GM18511 (cell line): Measurements from ENCODE around the gene MAPK14.
A peak's percentile ranks its signal among the peaks of the same experiment; 100 is the strongest.
"Not testable (repeated sequence)": the region's sequence is repeated elsewhere in the genome, so short reads cannot be mapped to it uniquely, and the experiment has no call there.

Experiments used
- ATAC-seq: cut with Tn5 transposase; IDR thresholded peaks from one replicate; pipeline ENCODE4 v1.9.1; 2021; ENCODE audit warnings: mild to moderate bottlenecking, moderate library complexity; ENCODE audit not compliant: unreplicated experiment

The MAPK14 gene

DNA sequence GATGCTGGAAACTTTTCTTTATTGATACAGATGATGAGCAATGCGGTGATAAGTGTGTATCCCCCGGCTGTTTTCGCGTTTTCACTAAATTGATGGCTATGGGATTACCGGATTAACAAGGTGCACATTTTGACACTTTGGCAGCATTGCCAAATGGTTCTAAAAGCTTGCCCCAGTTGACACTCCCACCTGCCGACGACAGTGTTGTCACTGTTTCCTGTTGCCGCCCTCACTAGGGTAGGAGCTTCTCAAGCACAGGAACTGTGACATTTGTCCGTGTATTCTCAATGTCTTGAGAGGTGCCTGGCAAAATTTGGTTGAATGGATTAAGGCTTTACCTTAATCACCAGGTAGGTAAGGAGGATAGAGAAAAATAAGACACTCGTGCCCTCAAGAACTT lies 92.9 kb downstream of the MAPK14 start:
- ATAC-seq = no peak

DNA sequence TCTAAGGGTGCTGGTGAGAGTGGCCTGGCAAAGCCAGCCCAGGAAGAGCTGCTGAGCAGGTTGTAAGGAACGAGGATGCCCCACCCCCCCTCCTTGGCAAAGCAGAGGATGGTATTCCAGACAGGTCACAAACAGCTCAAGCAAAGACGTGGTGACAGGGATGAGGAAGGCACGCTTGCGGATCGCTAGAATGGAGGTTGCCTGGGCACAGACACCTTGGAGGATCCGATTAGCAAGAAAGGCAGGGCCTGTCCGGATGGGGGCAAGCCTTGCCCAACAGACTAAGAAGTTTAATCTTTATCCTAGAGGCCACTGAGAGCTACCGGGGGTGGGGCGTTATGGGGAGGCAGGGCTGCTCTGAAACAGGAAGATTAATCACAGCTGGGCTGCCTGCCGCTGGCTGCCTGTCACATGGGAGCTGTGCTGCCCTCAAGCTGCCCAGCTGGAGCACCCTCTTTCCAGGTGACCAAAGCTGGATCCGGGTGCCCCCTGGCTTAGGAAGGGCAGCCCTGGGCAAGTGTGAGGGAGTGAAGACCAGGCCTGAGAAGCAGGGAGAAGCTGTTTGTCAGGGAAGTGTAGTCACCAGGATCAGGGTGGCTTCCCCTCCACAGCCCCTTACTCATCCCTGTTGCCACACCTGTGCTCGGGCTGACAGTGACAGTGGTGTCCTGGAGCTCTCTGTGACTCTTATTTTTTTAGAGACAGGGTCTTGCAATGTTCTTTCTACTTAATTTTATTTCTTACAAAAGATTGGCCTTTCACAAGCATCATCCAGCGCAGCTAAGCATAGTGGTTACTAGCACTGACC lies 93.6 kb downstream of the MAPK14 start:
- ATAC-seq = no peak

DNA sequence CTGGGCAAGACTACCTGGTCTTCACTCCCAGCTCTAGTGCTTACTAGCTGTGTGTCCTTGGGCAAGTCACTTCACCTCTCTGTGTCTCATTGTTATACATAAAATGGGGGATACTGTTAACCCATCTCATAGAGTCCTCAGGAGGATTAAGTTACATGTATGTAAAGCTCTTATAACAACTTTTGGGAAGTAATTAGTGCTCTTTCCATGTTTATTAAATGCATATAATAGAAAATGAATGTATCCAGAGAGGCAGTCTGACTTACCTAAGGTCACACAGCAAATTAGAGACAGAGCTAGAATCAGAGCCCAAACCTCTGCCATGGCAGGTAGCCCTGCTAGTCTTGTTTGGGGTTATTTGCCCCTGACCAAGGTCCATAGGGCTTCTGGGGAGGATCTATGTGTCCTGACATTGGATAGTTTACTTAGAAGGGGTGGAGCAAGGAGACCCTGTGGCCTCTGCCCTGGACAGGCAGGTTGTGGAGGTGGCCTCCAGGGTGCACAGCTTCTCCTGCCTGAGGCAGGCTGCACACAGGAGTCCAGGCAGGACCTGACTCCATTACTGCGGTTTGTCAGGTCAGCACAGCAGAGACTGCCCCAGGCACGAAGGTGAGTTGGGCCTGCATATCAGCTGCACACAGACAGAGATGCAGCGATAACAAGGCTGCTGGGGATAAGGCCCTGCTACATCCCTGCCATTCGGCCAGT lies 94.3 kb downstream of the MAPK14 start:
- no peak for ATAC-seq

DNA sequence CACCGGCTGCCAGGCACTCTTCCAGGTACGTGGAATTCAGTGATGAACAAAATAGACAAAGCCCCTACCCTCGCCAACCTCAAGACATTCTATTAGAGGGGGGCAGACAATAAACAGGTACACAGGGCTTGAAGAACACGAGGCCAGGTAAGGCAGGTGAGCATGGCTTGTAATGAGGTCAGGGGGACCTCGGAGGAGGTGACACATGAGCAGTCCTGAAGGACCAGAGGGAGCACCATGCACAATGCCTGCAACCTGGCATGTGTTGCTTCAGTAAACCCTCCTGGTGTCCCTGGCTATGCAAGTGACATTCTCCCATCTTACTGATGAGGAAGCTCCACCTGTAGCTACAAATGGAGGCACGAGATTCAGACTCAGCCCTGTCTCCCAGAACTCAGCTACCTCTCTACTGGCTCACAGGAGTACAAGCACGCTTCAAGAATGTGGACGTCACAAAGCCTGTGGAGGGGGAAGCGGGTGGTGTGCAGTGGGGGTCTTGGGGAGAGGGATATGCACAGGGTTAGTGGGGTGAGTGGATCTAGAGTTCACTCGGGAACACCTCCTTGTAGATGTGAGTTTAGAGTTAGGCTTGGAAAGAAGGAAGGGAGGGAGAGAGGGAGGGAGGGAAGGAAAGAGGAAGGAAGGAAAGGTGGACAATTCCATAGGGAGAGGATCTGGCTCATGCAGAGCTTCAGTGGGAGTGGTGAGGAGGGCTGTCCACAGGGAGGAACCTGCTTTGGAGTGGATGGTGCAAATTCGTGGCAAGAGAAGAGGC lies 95.1 kb downstream of the MAPK14 start:
- no peak for ATAC-seq

DNA sequence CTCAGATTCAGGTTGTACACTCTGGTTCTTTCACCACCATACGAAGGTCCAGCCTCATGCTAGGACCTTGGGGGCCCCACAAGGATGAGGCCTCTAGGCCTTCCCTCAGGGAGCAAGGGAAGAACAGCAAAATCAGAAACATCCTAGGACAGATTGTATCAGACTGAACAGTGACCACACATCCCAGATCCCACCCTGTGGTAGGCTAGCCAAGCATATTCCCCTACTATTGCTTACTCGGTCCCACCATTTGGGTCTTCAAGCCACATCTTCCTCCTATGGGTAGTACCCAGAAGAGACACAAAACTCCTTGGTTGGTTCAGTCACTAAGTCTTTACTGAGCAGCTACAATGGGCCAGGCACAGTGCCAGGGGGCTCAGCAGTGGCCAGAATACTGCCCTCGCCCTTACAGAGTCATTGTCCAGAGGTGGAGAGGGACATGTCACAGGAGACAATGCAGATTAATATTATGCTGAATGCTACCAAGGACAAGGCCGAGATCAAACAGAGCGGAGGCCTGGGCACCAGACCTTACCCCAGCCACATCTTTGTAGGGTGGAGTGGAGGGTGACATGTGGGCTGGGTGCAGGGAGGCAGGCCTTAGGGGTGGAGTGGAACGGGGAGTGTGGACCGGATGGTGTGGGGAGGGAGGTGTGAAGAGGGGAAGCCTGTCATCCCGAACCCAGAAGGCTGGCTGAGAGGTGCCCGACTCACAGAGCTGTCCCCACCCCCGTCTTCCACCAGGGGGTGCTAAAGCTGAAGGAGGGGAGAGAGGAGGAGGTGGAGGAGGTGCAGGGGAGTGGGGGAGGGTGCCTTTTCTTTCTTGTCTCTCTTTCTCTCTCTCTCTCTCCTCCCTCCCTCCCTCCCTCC lies 95.9 kb downstream of the MAPK14 start:
- ATAC-seq = peak; percentile 85

DNA sequence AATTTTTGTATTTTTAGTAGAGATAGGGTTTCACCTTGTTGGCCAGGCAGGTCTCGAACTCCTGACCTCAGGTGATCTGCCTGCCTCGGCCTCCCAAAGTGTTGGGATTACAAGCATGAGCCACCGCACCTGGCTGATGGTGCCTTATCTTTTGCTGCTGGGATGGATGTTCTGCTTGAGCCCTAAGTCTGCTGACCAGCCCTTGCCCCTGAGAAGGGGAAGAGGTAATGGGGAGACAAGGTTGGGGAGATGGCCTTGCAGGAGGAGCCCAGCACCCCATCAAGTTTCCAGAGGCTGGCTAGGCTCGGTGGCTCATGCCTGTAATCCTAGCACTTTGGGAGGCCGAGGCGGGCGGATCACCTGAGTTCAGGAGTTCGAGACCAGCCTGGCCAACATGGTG lies 96.7 kb downstream of the MAPK14 start:
- ATAC-seq = not testable (repeated sequence)

DNA sequence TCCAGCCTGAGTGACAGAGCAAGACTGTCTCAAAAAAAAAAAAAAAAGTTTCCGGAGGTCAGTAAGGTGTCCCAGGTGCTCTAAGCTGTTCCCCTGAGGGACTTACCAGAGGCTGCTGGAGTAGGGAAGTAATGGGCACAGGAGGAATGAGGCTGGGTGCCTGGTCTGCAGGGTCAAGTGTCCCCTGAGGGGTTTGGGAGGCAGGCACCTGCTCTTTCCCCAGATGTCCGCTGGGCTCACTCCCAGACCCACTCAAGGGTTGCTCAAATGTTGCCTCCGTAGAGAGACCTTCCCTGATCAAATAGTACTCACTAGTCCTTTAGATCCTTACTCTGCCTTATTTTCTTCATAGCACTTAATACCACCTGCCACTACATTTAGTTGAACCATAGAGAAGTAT lies 97.3 kb downstream of the MAPK14 start:
- no peak for ATAC-seq

DNA sequence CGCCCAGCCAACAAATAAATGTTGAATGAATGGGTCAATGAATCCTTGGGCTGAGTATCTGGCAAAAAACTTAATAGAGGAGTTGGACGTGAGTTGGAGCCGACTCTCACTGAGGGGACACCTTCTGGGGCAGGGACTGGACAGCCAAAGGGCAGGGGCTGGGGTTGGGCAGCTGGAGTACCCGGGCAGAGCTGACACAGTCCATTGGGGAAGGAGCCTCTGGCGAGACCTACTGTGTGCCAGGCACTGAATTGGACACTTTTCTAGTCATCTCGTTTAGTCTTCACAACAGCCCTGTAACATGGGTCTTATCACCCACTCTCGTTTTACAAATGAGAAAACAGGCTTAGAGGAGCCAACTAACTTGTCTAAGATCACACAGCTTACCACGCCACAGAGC lies 98.0 kb downstream of the MAPK14 start:
- no peak for ATAC-seq

DNA sequence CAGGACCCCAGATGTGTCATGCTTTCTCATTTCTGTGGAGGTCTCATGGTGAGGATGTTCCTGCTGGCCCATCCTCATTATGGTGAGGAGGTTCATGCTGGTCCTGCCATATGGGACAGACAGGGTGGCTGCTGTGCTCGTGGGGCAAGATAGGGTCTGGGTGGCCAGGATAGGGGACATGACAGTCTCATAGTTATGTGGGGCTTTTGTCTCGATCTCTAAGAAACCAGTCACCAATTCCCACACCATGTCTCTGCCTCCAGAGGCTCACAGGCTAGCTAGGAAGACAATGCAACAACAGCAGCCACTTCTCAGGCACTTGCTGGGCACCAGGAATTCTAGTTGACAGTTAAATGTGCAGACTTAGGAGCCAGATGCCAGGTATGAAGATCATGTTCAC lies 98.5 kb downstream of the MAPK14 start:
- no peak for ATAC-seq

DNA sequence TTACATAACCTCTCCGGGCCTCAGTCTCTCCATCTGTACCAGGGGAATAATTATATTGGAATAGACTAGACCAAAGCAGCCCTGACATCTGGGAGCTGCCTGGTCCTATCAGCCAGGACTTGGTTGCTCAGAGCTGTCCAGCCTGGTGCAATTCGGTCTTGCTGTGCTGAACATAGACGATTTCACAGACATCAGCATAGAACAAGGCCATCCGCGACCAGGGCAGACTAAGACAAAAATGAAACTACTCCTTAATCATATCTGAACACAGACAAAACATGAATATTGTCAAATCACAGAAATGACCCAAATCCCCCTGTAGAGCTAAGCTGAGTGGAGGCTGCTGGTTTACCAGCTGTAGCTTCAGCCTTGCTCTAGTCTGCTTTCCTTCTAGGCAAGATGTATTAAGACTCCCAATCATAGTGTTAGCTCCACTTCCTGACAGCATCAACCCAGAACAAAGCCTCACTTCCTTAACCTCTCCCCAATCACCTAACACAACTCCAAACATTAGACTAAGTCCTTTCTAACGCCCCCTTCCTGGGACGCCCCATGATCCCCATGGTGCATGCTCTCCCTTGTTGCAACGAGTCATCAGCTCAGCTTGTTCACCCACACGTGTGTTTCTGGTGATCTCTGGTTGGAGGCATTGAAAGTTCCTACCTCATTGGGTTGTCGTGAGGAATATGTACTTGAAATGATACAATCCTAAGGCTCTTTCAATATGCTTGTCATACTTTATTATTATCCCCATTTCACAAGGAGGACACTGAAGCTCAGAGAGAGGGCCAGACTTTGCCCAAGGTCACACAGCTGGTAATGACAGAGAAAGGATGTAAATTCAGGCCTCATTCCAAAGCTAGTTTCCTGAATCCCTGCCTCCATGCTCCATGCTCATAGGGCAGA lies 99.2 kb downstream of the MAPK14 start:
- ATAC-seq = no peak

DNA sequence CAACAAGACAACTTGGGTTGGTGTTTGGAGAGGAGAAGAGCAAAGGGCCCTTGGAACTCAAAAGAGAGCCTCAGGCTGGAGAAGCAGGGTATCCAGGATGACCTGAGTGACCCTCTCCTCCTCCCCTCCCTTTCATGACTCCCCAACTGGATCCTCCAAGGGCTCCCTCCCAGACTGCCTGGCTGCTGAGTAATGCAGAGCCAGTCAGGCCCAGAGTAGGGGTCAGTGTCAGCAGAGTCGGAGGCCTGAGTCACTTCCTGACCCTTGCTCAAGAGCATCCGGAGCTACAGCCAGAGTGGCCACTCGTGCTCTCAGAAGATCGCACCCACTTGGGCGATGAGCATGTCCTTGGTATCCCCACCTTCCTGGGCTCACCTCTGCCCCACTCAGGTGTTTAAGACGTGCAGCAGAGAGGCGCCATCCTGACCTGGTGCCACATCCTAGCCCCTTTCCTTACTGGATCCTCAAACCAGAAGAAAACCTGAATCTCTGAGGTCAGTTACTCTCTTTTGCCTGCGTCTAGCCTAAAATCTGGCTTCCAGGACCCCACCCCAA lies 99.9 kb downstream of the MAPK14 start:
- no peak for ATAC-seq

DNA sequence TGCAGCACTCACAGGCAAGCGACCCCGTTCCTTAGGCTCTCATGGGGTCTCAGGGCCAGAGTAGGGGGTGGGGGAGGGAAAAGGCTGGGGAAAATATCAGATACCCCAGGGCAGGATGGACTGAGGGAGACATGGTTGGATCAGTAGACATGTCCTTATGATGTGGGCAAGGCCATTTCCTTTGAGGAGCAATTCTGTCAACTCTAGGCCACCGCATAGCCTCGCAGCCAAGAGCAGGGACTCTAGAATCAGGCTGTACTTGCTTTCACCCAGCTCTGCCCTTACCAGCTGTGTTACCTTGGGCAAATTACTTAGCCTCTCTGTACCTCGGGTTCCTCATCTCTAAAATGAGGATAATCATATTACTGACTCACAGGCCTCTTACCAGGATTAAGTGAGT lies 100.5 kb downstream of the MAPK14 start:
- no peak for ATAC-seq

DNA sequence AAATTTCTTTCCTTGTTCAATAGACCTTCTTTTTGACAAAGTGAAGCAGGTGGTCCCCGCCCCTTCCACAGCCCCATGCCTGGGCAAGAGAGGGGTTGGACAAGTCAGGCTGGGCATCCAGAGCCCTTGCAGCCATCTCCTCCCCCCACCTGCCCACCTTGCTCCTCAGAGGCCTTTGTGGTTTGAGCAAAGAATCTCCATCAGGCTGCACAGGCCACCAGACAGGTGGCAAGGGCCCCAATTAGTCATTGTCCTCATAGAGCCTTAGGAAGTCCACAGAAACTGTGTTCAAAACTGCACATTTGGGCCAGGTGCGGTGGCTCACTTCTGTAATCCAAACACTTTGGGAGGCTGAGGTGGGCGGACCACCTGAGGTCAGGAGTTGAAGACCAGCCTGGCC lies 101.2 kb downstream of the MAPK14 start:
- no peak for ATAC-seq

DNA sequence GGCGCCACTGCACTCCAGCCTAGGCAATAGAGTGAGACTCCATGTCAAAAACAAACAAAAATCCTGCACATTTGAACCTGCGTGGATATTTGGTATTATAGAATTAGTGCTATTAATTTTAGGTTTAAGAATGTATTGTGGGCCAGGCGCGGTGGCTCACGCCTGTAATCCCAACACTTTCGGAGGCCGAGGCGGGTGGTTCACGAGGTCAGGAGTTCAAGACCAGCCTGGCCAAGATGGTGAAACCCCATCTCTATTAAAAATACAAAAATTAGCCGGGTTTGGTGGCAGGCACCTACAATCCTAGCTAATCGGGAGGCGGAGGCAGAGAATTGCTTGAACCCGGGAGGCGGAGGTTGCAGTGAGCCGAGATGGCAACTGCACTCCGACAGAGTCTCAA lies 101.7 kb downstream of the MAPK14 start:
- ATAC-seq = not testable (repeated sequence)

DNA sequence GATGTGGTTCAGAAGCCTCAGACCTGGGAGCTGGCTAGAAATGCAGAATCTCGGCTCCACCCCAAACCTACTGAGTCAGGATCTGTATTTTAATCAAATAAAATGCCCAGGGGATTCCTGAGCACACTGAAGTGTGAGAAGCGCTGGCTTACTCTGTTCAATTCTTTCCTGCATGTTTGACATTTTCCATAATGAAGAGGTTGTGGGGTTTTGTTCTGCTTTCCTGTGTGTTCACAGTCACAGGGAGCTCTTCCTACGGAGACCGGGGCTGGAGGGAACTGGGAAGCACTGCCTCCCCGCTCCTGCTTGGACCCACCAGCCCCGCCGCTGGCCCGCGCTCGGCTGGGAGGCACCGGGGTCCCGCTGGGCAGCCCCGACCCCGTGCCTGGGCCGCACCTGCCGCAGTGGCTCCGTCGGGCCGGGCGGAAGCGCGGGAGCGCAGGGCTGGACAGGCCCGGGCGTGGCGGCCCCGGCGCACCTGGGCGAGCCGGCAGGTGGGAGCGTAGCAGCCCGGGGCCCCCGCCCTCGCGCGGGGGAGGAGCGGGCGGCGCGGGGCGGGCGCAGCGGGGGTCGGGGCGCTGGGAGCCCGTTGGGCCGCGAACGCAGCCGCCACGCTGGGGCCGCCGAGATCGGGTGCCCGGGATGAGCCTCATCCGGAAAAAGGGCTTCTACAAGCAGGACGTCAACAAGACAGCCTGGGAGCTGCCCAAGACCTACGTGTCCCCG lies 102.5 kb downstream of the MAPK14 start, which contains the start of gene MAPK13:
Gene MAPK13, plus strand, starts transcription at position 573 of the 726 bp plus-strand sequence. Its CDS starts 70 bp downstream, at position 643.
- no peak for ATAC-seq

DNA sequence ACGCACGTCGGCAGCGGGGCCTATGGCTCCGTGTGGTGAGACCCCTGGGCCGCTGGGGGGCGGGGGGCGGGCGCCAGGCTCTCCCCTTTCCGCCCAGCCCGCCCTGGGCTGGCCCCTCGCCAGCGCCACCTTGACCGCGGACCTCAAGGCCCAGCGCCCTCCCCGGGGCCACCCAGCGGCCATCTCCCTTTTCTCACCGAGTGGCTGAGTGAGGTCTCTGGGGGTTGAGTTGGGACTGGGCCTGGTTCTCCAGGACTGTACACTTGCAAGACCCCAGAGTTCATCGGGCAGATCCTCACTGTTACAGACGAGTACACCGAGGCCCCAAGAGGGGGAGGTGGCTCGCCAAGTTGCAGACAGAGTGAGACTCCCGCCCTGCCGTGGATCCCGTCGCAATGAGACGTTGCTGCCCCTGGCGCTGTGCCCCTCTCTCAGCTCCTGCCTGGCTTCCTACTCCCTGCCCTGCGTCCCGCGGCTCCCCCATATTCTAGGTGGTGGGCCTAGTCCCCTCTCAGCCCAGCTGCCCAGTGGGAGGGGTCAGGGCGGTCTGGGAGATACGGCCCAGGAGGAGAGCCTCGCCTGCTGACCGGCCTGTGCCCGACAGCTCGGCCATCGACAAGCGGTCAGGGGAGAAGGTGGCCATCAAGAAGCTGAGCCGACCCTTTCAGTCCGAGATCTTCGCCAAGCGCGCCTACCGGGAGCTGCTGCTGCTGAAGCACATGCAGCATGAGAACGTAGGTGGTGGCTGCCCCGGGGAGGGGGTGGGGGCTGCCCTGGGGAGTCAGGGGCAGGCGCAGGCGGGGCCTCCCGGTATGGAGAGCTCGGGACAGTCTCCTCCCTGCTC lies 103.3 kb downstream of the MAPK14 start:
- peak; percentile 42 for ATAC-seq

DNA sequence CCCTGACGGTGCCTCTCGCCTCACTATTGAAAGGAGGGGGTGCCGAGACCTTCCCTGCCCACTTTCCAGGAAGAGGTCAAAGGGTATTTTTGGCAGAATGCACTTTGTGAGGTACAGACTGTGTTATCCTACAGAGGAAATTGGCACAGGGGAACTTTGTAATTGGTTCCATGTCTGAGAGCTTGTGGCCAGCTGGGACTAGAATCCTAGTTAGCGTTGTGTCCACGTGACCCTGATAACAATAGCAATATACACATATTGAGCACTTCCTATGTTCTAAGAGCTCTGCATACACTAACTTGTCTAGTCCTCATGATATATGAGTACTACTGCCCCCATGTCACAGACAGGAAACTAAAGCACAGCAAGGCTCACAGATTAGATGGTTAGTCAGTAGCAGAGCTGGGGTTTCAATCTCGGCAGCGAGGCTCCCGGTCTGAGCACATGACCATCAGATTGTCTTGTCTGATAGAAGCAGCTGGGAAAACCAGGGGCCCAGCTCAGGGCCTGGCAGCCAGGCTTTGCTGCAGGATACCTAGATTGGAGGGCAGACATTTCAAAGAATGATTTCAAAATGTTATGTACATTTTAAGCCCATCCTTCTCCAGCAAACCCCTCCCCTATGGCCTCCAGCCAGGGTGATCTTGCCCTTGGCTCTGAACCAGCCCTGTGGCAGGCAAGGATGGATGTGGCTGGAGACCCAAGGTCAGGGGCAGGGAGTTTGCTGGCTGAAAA lies 104.1 kb downstream of the MAPK14 start:
- ATAC-seq = peak; percentile 88
